HCT116 (cell line): Measurements from ENCODE around the gene NTNG1. TPM values are rescaled to one million over a fixed set of nuclear protein-coding genes. Genes with fewer than 3 reads are reported as not detected.

ENCODE experiments used
- ATAC-seq: fragments of 200-7000 bp; cut with Tn5 transposase; 2 replicates; pipeline ENCODE4 v1.9.1; 2020; ENCODE audit warnings: mild to moderate bottlenecking, moderate library complexity
- BruUV-seq: library from RNA; stranded (reverse); fragments of 400-500 nt; replicated peaks from 2 replicates; lab custom pipeline; 2021; lab: Mats Ljungman, UMichigan
- CTCF ChIA-PET: fragments of 300-600 bp; sonication (Branson Sonifier 250); formaldehyde crosslinking; loops from one replicate; lab custom pipeline; 2021; ENCODE audit warnings: antibody characterized with exemption; lab: Charles Lee
- POLR2A ChIA-PET: fragments of 300-600, 350-600 bp; sonication (Branson Sonifier 250); formaldehyde crosslinking; loops from one replicate; lab custom pipeline; 2021; ENCODE audit warnings: antibody characterized with exemption; lab: Charles Lee
- RAD21 ChIA-PET, 2 experiments: fragments of 300-600 bp; sonication (Branson Sonifier 250); formaldehyde crosslinking; loops; one replicate each; lab custom pipeline; 2023; ENCODE audit warnings: low total read pairs in 2 of 2; ENCODE audit not compliant: uncharacterized antibody in 2 of 2, unreplicated experiment in 2 of 2, low non-redundant PET in 1 of 2; lab: Charles Lee
- DNase-seq: peaks from one replicate; pipeline ENCODE4 v3.0.0-alpha.2; 2010; ENCODE audit warnings: low read depth, low spot score
- H2AFZ ChIP-seq: fragments of 200-600 bp; shearing (Covaris generic), sonication (generic); 2 replicates; pipeline ENCODE4 v1.6.1; 2017; ENCODE audit warnings: low read depth, mixed run types, mixed read lengths, antibody characterized with exemption, low read length; ENCODE audit not compliant: poor library complexity, severe bottlenecking
- H3K27ac ChIP-seq: 2 replicates; pipeline ENCODE4 v1.5.1; 2012; ENCODE audit warnings: low read depth, low read length
- H3K27me3 ChIP-seq: fragments of 200-600 bp; sonication (generic); 2 replicates; pipeline ENCODE4 v1.6.1; 2016; ENCODE audit warnings: mixed run types, low read length, mixed read lengths; ENCODE audit not compliant: insufficient read depth
- H3K36me3 ChIP-seq, 2 experiments: fragments of 200-500 bp in 1 of 2; fragments of 200-600 bp in 1 of 2; sonication (Bioruptor generic) in 1 of 2; sonication (generic) in 1 of 2; 2 replicates each; pipeline versions ENCODE4 v1.5.1 to v1.6.1; 2014 to 2016; ENCODE audit warnings: low read length in 2 of 2, inconsistent platforms in 1 of 2, mixed read lengths in 1 of 2, mixed run types in 1 of 2; ENCODE audit not compliant: insufficient read depth in 2 of 2, control insufficient read depth in 1 of 2
- H3K4me1 ChIP-seq, 2 experiments: fragments of 200-600 bp in 1 of 2; sonication (generic) in 1 of 2; 2 replicates each; pipeline versions ENCODE4 v1.5.1 to v1.6.1; 2012 to 2017; ENCODE audit warnings: low read length in 2 of 2, inconsistent platforms in 1 of 2, mild to moderate bottlenecking in 1 of 2, mixed read lengths in 1 of 2, mixed run types in 1 of 2, moderate library complexity in 1 of 2; ENCODE audit not compliant: insufficient read depth in 2 of 2, control insufficient read depth in 1 of 2
- H3K4me2 ChIP-seq: fragments of 200-600 bp; sonication (generic); 2 replicates; pipeline ENCODE4 v1.6.1; 2017; ENCODE audit warnings: mixed run types, low read length, mixed read lengths
- H3K4me3 ChIP-seq, 2 experiments: fragments of 200-600 bp in 1 of 2; sonication (generic) in 1 of 2; replicated peaks in 1 of 2; 2 replicates each; pipeline ENCODE4 v1.5.1; 2011 to 2016; ENCODE audit warnings: low read length in 2 of 2, control low read depth in 1 of 2, low read depth in 1 of 2, mild to moderate bottlenecking in 1 of 2, mixed read lengths in 1 of 2, mixed run types in 1 of 2
- H3K79me2 ChIP-seq: fragments of 200-600 bp; sonication (generic); 2 replicates; pipeline ENCODE4 v1.6.1; 2017; ENCODE audit warnings: mild to moderate bottlenecking, mixed run types, low read length, moderate library complexity, mixed read lengths; ENCODE audit not compliant: insufficient read depth
- H3K9ac ChIP-seq: fragments of 200-600 bp; sonication (generic); 2 replicates; pipeline ENCODE4 v1.6.1; 2016; ENCODE audit warnings: low read length, mixed read lengths
- H3K9me2 ChIP-seq: fragments of 200-600 bp; sonication (generic), shearing (Covaris generic); 2 replicates; pipeline ENCODE4 v1.6.1; 2017; ENCODE audit warnings: mixed run types, mild to moderate bottlenecking, moderate library complexity; ENCODE audit not compliant: insufficient read depth
- H3K9me3 ChIP-seq, 2 experiments: fragments of 200-500 bp in 1 of 2; fragments of 200-600 bp in 1 of 2; sonication (Bioruptor generic) in 1 of 2; sonication (generic) in 1 of 2; 2 replicates each; pipeline ENCODE4 v1.6.1; 2014 to 2017; ENCODE audit warnings: low read length in 2 of 2, mixed read lengths in 2 of 2, inconsistent platforms in 1 of 2, low read depth in 1 of 2, mild to moderate bottlenecking in 1 of 2, mixed run types in 1 of 2, moderate library complexity in 1 of 2; ENCODE audit not compliant: control insufficient read depth in 1 of 2, insufficient read depth in 1 of 2
- H4K20me1 ChIP-seq: fragments of 200-600 bp; sonication (generic), shearing (Covaris generic); 2 replicates; pipeline ENCODE4 v1.6.1; 2017; ENCODE audit warnings: mixed run types, mild to moderate bottlenecking, moderate library complexity; ENCODE audit not compliant: insufficient read depth
- ATF3 ChIP-seq: IDR thresholded peaks from 2 replicates; pipeline ENCODE4 v1.6.1; 2012
- CBX3 ChIP-seq: IDR thresholded peaks from 2 replicates; pipeline ENCODE4 v1.6.1; 2012; ENCODE audit warnings: low read depth
- CEBPB ChIP-seq: IDR thresholded peaks from 2 replicates; pipeline ENCODE4 v1.6.1; 2012; ENCODE audit warnings: low read depth
- CTCF ChIP-seq, 3 experiments: fragments of 200-600 bp in 1 of 3; sonication (generic) in 1 of 3; IDR thresholded peaks in 2 of 3; conservative IDR thresholded peaks in 1 of 3; 2 replicates each; pipeline ENCODE4 v1.5.1; 2012 to 2017; ENCODE audit warnings: low read depth in 2 of 3, low read length in 2 of 3, antibody characterized with exemption in 1 of 3, borderline replicate concordance in 1 of 3, control low read depth in 1 of 3, mild to moderate bottlenecking in 1 of 3, mixed read lengths in 1 of 3, mixed run types in 1 of 3, moderate library complexity in 1 of 3; ENCODE audit not compliant: insufficient read depth in 1 of 3
- EGR1 ChIP-seq: IDR thresholded peaks from 2 replicates; pipeline ENCODE4 v1.6.1; 2012; ENCODE audit warnings: low read depth
- ELF1 ChIP-seq: IDR thresholded peaks from 2 replicates; pipeline ENCODE4 v1.6.1; 2012; ENCODE audit warnings: low read depth, borderline replicate concordance
- EZH2 ChIP-seq: fragments of 200-600 bp; sonication (generic); IDR thresholded peaks from 2 replicates; pipeline ENCODE4 v1.6.1; 2017; ENCODE audit warnings: antibody characterized with exemption, mixed run types
- EZH2phosphoT487 ChIP-seq: fragments of 200-600 bp; IDR thresholded peaks from 2 replicates; pipeline ENCODE4 v1.6.1; 2018; ENCODE audit warnings: antibody characterized with exemption, borderline replicate concordance
- FOSL1 ChIP-seq: IDR thresholded peaks from 2 replicates; pipeline ENCODE4 v1.6.1; 2012; ENCODE audit warnings: low read depth
- JUND ChIP-seq: IDR thresholded peaks from 2 replicates; pipeline ENCODE4 v1.6.1; 2012
- MAX ChIP-seq: IDR thresholded peaks from 2 replicates; pipeline ENCODE4 v1.6.1; 2012
- RAD21 ChIP-seq: IDR thresholded peaks from 2 replicates; pipeline ENCODE4 v1.6.1; 2012; ENCODE audit warnings: low read depth, mild to moderate bottlenecking
- REST ChIP-seq: IDR thresholded peaks from 2 replicates; pipeline ENCODE4 v1.6.1; 2012; ENCODE audit warnings: low read depth
- SIN3A ChIP-seq: IDR thresholded peaks from 2 replicates; pipeline ENCODE4 v1.6.1; 2012; ENCODE audit warnings: low read depth
- SRF ChIP-seq: IDR thresholded peaks from 2 replicates; pipeline ENCODE4 v1.6.1; 2012; ENCODE audit warnings: low read depth
- YY1 ChIP-seq: IDR thresholded peaks from 2 replicates; pipeline ENCODE4 v1.6.1; 2011; ENCODE audit warnings: low read length, low read depth, moderate library complexity, mild to moderate bottlenecking; ENCODE audit not compliant: insufficient replicate concordance; ENCODE audit errors: extremely low read depth
- ZNF274 ChIP-seq: fragments of 200-500 bp; sonication (Bioruptor generic); IDR thresholded peaks from 2 replicates; pipeline ENCODE4 v1.6.1; 2014; ENCODE audit warnings: mild to moderate bottlenecking, low read depth, low read length, inconsistent platforms
- intact Hi-C: fragments of 100-400 bp; cut with micrococcal nuclease; formaldehyde crosslinking; loops from 2 replicates; pipeline ENCODE4 v1.10.0; 2022
- total RNA-seq: library from RNA; stranded (reverse); gene quantifications from one replicate; pipeline ENCODE4 v1.2.1, GENCODE V29; 2021; ENCODE audit not compliant: unreplicated experiment

NTNG1 gene
- total RNA-seq, 1 experiment from 2014 or later: not detected

GRCh38 chr1:107273515-107273914 is 132.7 kb downstream of the NTNG1 start:
- Histone ChIP-seq H3K9me2 (no peaks in the 10 kb centered on the region), H3K4me1 (no peaks in the 10 kb centered on the region), H2AFZ (no peak overlapping the region), H3K4me3 (no peak overlapping the region), H3K9me3 (peaks cover 3 to 10% of the 10 kb centered on the region in 2 experiments; a peak in 2 of 4 replicates), H3K79me2 (no peaks in the 10 kb centered on the region), H4K20me1 (no peaks in the 10 kb centered on the region), H3K27ac (no peak overlapping the region), H3K9ac (no peak overlapping the region), H3K36me3 (no peaks in the 10 kb centered on the region), H3K4me2 (no peak overlapping the region), H3K27me3 (no peaks in the 10 kb centered on the region)
- DNase-seq (no peak), ATAC-seq (no peak)
- BruUV-seq: no TSS peak
- intact Hi-C loops: no loop called here
- RAD21 ChIA-PET: no interaction called here
- CTCF ChIA-PET: no interaction called here
- POLR2A ChIA-PET: no interaction called here
- no peak for TF ChIP-seq FOSL1
- no peak for TF ChIP-seq EGR1

- Histone ChIP-seq H3K4me3 (no peak overlapping the region), H3K4me1 (no peaks in the 10 kb centered on the region), H3K79me2 (no peaks in the 10 kb centered on the region), H3K9ac (no peak overlapping the region), H4K20me1 (no peaks in the 10 kb centered on the region), H3K9me2 (no peaks in the 10 kb centered on the region), H3K36me3 (no peaks in the 10 kb centered on the region), H2AFZ (no peak overlapping the region), H3K9me3 (peaks cover 3 to 6% of the 10 kb centered on the region in 2 experiments; a peak in 2 of 4 replicates), H3K27me3 (no peaks in the 10 kb centered on the region), H3K4me2 (no peak overlapping the region), H3K27ac (no peak overlapping the region)
- CTCF ChIA-PET: no interaction called here
- no TSS peak for BruUV-seq
- ATAC-seq (no peak), DNase-seq (no peak)
- POLR2A ChIA-PET: no interaction called here
- intact Hi-C loops: no loop called here
- RAD21 ChIA-PET: no interaction called here
- no peak for TF ChIP-seq JUND
- TF ChIP-seq FOSL1: no peak
- no peak for TF ChIP-seq CBX3
- TF ChIP-seq CEBPB: no peak
- TF ChIP-seq EGR1: no peak
- no peak for TF ChIP-seq ZNF274
- TF ChIP-seq MAX: no peak
- no peak for TF ChIP-seq EZH2phosphoT487
- TF ChIP-seq EZH2: no peak
- TF ChIP-seq ELF1: no peak
- TF ChIP-seq SIN3A: no peak
- TF ChIP-seq SRF: no peak
- no peak for TF ChIP-seq CTCF (IDR thresholded peaks at IDR 0.05 in 2 of 3, conservative IDR thresholded peaks at IDR 0.05 in 1 of 3; ENCODE audit: borderline replicate concordance in 1 of 3, insufficient read depth in 1 of 3, low read depth in 2 of 3, low read length in 2 of 3)
- no peak for TF ChIP-seq YY1
- no peak for TF ChIP-seq RAD21
- TF ChIP-seq REST: no peak
- TF ChIP-seq ATF3: no peak
Measured at GRCh38 chr1:107274227-107274626, 133.4 kb downstream of the NTNG1 start.
